HCT116 (cell line): ENCODE data around the gene MYH13. TPM values are rescaled to one million over a fixed set of nuclear protein-coding genes. Genes with fewer than 3 reads are reported as not detected.

Experiments used
- ATAC-seq: fragments of 200-7000 bp; cut with Tn5 transposase; 2 replicates; pipeline ENCODE4 v1.9.1; 2020; ENCODE audit warnings: mild to moderate bottlenecking, moderate library complexity
- BruUV-seq: library from RNA; stranded (reverse); fragments of 400-500 nt; replicated peaks from 2 replicates; lab custom pipeline; 2021; lab: Mats Ljungman, UMichigan
- CTCF ChIA-PET: fragments of 300-600 bp; sonication (Branson Sonifier 250); formaldehyde crosslinking; loops from one replicate; lab custom pipeline; 2021; ENCODE audit warnings: antibody characterized with exemption; lab: Charles Lee
- POLR2A ChIA-PET: fragments of 300-600, 350-600 bp; sonication (Branson Sonifier 250); formaldehyde crosslinking; loops from one replicate; lab custom pipeline; 2021; ENCODE audit warnings: antibody characterized with exemption; lab: Charles Lee
- RAD21 ChIA-PET, 2 experiments: fragments of 300-600 bp; sonication (Branson Sonifier 250); formaldehyde crosslinking; loops; one replicate each; lab custom pipeline; 2023; ENCODE audit warnings: low total read pairs in 2 of 2; ENCODE audit not compliant: uncharacterized antibody in 2 of 2, unreplicated experiment in 2 of 2, low non-redundant PET in 1 of 2; lab: Charles Lee
- DNase-seq: peaks from one replicate; pipeline ENCODE4 v3.0.0-alpha.2; 2010; ENCODE audit warnings: low read depth, low spot score
- H2AFZ ChIP-seq: fragments of 200-600 bp; shearing (Covaris generic), sonication (generic); 2 replicates; pipeline ENCODE4 v1.6.1; 2017; ENCODE audit warnings: low read depth, mixed run types, mixed read lengths, antibody characterized with exemption, low read length; ENCODE audit not compliant: poor library complexity, severe bottlenecking
- H3K27ac ChIP-seq: 2 replicates; pipeline ENCODE4 v1.5.1; 2012; ENCODE audit warnings: low read depth, low read length
- H3K27me3 ChIP-seq: fragments of 200-600 bp; sonication (generic); 2 replicates; pipeline ENCODE4 v1.6.1; 2016; ENCODE audit warnings: mixed run types, low read length, mixed read lengths; ENCODE audit not compliant: insufficient read depth
- H3K36me3 ChIP-seq, 2 experiments: fragments of 200-500 bp in 1 of 2; fragments of 200-600 bp in 1 of 2; sonication (Bioruptor generic) in 1 of 2; sonication (generic) in 1 of 2; 2 replicates each; pipeline versions ENCODE4 v1.5.1 to v1.6.1; 2014 to 2016; ENCODE audit warnings: low read length in 2 of 2, inconsistent platforms in 1 of 2, mixed read lengths in 1 of 2, mixed run types in 1 of 2; ENCODE audit not compliant: insufficient read depth in 2 of 2, control insufficient read depth in 1 of 2
- H3K4me1 ChIP-seq, 2 experiments: fragments of 200-600 bp in 1 of 2; sonication (generic) in 1 of 2; 2 replicates each; pipeline versions ENCODE4 v1.5.1 to v1.6.1; 2012 to 2017; ENCODE audit warnings: low read length in 2 of 2, inconsistent platforms in 1 of 2, mild to moderate bottlenecking in 1 of 2, mixed read lengths in 1 of 2, mixed run types in 1 of 2, moderate library complexity in 1 of 2; ENCODE audit not compliant: insufficient read depth in 2 of 2, control insufficient read depth in 1 of 2
- H3K4me2 ChIP-seq: fragments of 200-600 bp; sonication (generic); 2 replicates; pipeline ENCODE4 v1.6.1; 2017; ENCODE audit warnings: mixed run types, low read length, mixed read lengths
- H3K4me3 ChIP-seq, 2 experiments: fragments of 200-600 bp in 1 of 2; sonication (generic) in 1 of 2; replicated peaks in 1 of 2; 2 replicates each; pipeline ENCODE4 v1.5.1; 2011 to 2016; ENCODE audit warnings: low read length in 2 of 2, control low read depth in 1 of 2, low read depth in 1 of 2, mild to moderate bottlenecking in 1 of 2, mixed read lengths in 1 of 2, mixed run types in 1 of 2
- H3K79me2 ChIP-seq: fragments of 200-600 bp; sonication (generic); 2 replicates; pipeline ENCODE4 v1.6.1; 2017; ENCODE audit warnings: mild to moderate bottlenecking, mixed run types, low read length, moderate library complexity, mixed read lengths; ENCODE audit not compliant: insufficient read depth
- H3K9ac ChIP-seq: fragments of 200-600 bp; sonication (generic); 2 replicates; pipeline ENCODE4 v1.6.1; 2016; ENCODE audit warnings: low read length, mixed read lengths
- H3K9me2 ChIP-seq: fragments of 200-600 bp; sonication (generic), shearing (Covaris generic); 2 replicates; pipeline ENCODE4 v1.6.1; 2017; ENCODE audit warnings: mixed run types, mild to moderate bottlenecking, moderate library complexity; ENCODE audit not compliant: insufficient read depth
- H3K9me3 ChIP-seq, 2 experiments: fragments of 200-500 bp in 1 of 2; fragments of 200-600 bp in 1 of 2; sonication (Bioruptor generic) in 1 of 2; sonication (generic) in 1 of 2; 2 replicates each; pipeline ENCODE4 v1.6.1; 2014 to 2017; ENCODE audit warnings: low read length in 2 of 2, mixed read lengths in 2 of 2, inconsistent platforms in 1 of 2, low read depth in 1 of 2, mild to moderate bottlenecking in 1 of 2, mixed run types in 1 of 2, moderate library complexity in 1 of 2; ENCODE audit not compliant: control insufficient read depth in 1 of 2, insufficient read depth in 1 of 2
- H4K20me1 ChIP-seq: fragments of 200-600 bp; sonication (generic), shearing (Covaris generic); 2 replicates; pipeline ENCODE4 v1.6.1; 2017; ENCODE audit warnings: mixed run types, mild to moderate bottlenecking, moderate library complexity; ENCODE audit not compliant: insufficient read depth
- CBX3 ChIP-seq: IDR thresholded peaks from 2 replicates; pipeline ENCODE4 v1.6.1; 2012; ENCODE audit warnings: low read depth
- CEBPB ChIP-seq: IDR thresholded peaks from 2 replicates; pipeline ENCODE4 v1.6.1; 2012; ENCODE audit warnings: low read depth
- EGR1 ChIP-seq: IDR thresholded peaks from 2 replicates; pipeline ENCODE4 v1.6.1; 2012; ENCODE audit warnings: low read depth
- EZH2 ChIP-seq: fragments of 200-600 bp; sonication (generic); IDR thresholded peaks from 2 replicates; pipeline ENCODE4 v1.6.1; 2017; ENCODE audit warnings: antibody characterized with exemption, mixed run types
- FOSL1 ChIP-seq: IDR thresholded peaks from 2 replicates; pipeline ENCODE4 v1.6.1; 2012; ENCODE audit warnings: low read depth
- JUND ChIP-seq: IDR thresholded peaks from 2 replicates; pipeline ENCODE4 v1.6.1; 2012
- POLR2A ChIP-seq: IDR thresholded peaks from 2 replicates; pipeline ENCODE4 v1.7.0; 2011; ENCODE audit warnings: borderline replicate concordance; ENCODE audit not compliant: insufficient read depth, insufficient read length; ENCODE audit errors: extremely low read depth
- RAD21 ChIP-seq: IDR thresholded peaks from 2 replicates; pipeline ENCODE4 v1.6.1; 2012; ENCODE audit warnings: low read depth, mild to moderate bottlenecking
- TCF7L2 ChIP-seq: IDR thresholded peaks from 2 replicates; pipeline ENCODE4 v1.7.0; 2011; ENCODE audit warnings: borderline replicate concordance, inconsistent platforms; ENCODE audit not compliant: insufficient read depth, insufficient read length; ENCODE audit errors: extremely low read depth
- intact Hi-C: fragments of 100-400 bp; cut with micrococcal nuclease; formaldehyde crosslinking; loops from 2 replicates; pipeline ENCODE4 v1.10.0; 2022
- total RNA-seq: library from RNA; stranded (reverse); gene quantifications from one replicate; pipeline ENCODE4 v1.2.1, GENCODE V29; 2021; ENCODE audit not compliant: unreplicated experiment
- TF ChIP-seq, protein P1 (sequence below), 3 experiments: fragments of 200-600 bp in 1 of 3; sonication (generic) in 1 of 3; IDR thresholded peaks in 2 of 3; conservative IDR thresholded peaks in 1 of 3; 2 replicates each; pipeline ENCODE4 v1.5.1; 2012 to 2017; ENCODE audit warnings: low read depth in 2 of 3, low read length in 2 of 3, antibody characterized with exemption in 1 of 3, borderline replicate concordance in 1 of 3, control low read depth in 1 of 3, mild to moderate bottlenecking in 1 of 3, mixed read lengths in 1 of 3, mixed run types in 1 of 3, moderate library complexity in 1 of 3; ENCODE audit not compliant: insufficient read depth in 1 of 3

The MYH13 gene
- total RNA-seq, 1 experiment from 2014 or later = not detected

DNA sequence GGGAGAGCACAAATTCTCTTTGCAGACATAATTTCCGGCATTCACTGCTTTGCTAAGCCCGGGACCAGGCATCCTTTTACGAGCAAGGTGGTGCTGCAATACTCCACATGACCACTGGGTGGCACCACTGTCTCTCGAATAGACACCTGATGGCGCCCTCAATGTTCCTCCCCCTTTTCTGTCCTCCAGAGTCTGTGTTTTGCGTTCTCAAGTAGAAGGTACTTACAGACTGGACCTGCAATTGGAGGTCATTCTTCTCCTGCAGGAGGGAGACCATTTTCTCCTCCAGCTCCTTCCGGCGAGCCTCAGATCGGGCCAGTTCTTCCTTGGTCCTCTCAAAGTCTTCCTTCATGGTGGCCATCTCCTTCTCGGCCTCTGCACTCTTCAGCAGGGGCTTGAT lies 45.2 kb downstream of the MYH13 start:
- CTCF ChIA-PET = interaction anchor here (0.8 to 6.5 kb wide), 3 partner anchors 11 to 288 kb away, joined by 3 to 131 read pairs (median 4); no protein-coding TSS in a partner anchor
- TF ChIP-seq FOSL1 = no peak
- peak; percentile 90 for TF ChIP-seq RAD21
- TF ChIP-seq, protein P1, sequence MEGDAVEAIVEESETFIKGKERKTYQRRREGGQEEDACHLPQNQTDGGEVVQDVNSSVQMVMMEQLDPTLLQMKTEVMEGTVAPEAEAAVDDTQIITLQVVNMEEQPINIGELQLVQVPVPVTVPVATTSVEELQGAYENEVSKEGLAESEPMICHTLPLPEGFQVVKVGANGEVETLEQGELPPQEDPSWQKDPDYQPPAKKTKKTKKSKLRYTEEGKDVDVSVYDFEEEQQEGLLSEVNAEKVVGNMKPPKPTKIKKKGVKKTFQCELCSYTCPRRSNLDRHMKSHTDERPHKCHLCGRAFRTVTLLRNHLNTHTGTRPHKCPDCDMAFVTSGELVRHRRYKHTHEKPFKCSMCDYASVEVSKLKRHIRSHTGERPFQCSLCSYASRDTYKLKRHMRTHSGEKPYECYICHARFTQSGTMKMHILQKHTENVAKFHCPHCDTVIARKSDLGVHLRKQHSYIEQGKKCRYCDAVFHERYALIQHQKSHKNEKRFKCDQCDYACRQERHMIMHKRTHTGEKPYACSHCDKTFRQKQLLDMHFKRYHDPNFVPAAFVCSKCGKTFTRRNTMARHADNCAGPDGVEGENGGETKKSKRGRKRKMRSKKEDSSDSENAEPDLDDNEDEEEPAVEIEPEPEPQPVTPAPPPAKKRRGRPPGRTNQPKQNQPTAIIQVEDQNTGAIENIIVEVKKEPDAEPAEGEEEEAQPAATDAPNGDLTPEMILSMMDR (IDR thresholded peaks at IDR 0.05 in 2 of 3, conservative IDR thresholded peaks at IDR 0.05 in 1 of 3; ENCODE audit: borderline replicate concordance in 1 of 3, insufficient read depth in 1 of 3, low read depth in 2 of 3, low read length in 2 of 3) = peak; percentile 87 to 91 (median 90)
- no peak for TF ChIP-seq EZH2
- Histone ChIP-seq H3K36me3 (no peaks in the 10 kb centered on the region), H3K9ac (no peak overlapping the region), H4K20me1 (no peaks in the 10 kb centered on the region), H3K4me3 (no peak overlapping the region), H3K4me2 (peak overlapping the region; percentile 23; the same call in 1 of the 2 replicates), H3K27me3 (no peaks in the 10 kb centered on the region), H3K9me2 (no peaks in the 10 kb centered on the region), H2AFZ (peak overlapping the region; percentile 90), H3K27ac (no peak overlapping the region), H3K4me1 (no peaks in the 10 kb centered on the region), H3K79me2 (no peaks in the 10 kb centered on the region), H3K9me3 (no peaks in the 10 kb centered on the region)
- BruUV-seq = no TSS peak
- DNase-seq (peak; percentile 78), ATAC-seq (peak; percentile 95)
- RAD21 ChIA-PET = no interaction called here
- intact Hi-C loops = loop anchor here (1.0 kb wide), 1 partner anchor 287 kb away; no protein-coding TSS in a partner anchor
- POLR2A ChIA-PET = no interaction called here

DNA sequence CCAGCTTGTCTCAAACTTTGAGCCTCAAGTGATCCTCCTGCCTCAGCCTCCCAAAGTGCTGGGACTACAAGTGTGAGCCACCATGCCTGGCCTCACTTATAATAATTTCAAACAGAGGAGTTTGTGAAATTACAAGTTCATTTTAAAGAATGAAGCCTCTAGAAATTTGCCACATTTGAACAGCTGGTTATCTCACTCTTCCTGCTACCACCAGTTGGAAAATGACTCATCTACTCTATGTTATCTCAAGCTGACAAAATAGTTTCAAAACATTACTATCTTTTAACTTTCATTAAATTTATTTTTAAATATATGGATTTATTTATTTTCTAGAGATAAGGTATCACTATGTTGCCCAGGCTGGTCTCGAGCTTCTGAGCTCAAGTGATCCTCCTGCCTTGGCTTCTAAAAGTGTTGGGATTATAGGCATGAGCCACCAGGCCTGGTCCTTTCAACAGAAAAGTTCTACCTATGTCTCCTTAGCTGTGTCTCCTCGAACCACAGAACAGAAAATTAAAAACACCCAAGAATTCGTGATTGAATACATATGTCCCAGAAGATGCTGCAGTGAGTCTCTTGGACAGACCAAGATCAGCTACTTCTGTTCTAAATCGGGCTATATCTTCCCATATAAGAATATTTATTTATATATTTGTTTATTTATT lies 47.6 kb downstream of the MYH13 start:
- DNase-seq (no peak), ATAC-seq (no peak)
- CTCF ChIA-PET = interaction anchor here (0.9 to 6.5 kb wide), 3 partner anchors 29 to 290 kb away, joined by 3 to 131 read pairs (median 3); no protein-coding TSS in a partner anchor
- H3K36me3 ChIP-seq = no peaks in the 10 kb centered on the region
- no peaks in the 10 kb centered on the region for H3K9me3 ChIP-seq
- no peak overlapping the region for H2AFZ ChIP-seq
- no peaks in the 10 kb centered on the region for H3K4me1 ChIP-seq
- no peak overlapping the region for H3K9ac ChIP-seq
- RAD21 ChIA-PET = no interaction called here
- H3K4me3 ChIP-seq = no peak overlapping the region
- no peak overlapping the region for H3K27ac ChIP-seq
- intact Hi-C loops = no loop called here
- BruUV-seq = no TSS peak
- H3K79me2 ChIP-seq = no peaks in the 10 kb centered on the region
- H3K27me3 ChIP-seq = no peaks in the 10 kb centered on the region
- H4K20me1 ChIP-seq = no peaks in the 10 kb centered on the region
- H3K4me2 ChIP-seq = no peak overlapping the region
- TF ChIP-seq FOSL1 (no peak), CBX3 (no peak), JUND (no peak), EGR1 (no peak), TCF7L2 (no peak), RAD21 (no peak), CEBPB (no peak), POLR2A (no peak)
- TF ChIP-seq, protein P1 (IDR thresholded peaks at IDR 0.05 in 2 of 3, conservative IDR thresholded peaks at IDR 0.05 in 1 of 3; ENCODE audit: borderline replicate concordance in 1 of 3, insufficient read depth in 1 of 3, low read depth in 2 of 3, low read length in 2 of 3) = no peak
- POLR2A ChIA-PET = no interaction called here
- no peaks in the 10 kb centered on the region for H3K9me2 ChIP-seq
